Liver (tissue), 9 donors: ENCODE results near the gene LRRC53. TPM values are rescaled to one million over a fixed set of nuclear protein-coding genes. Genes with fewer than 3 reads are reported as not detected.

Experiments used
- DNase-seq: peaks from one replicate; pipeline ENCODE4 v3.0.0-alpha.2; 2017; ENCODE audit warnings: low spot score
- H3K27ac ChIP-seq, 2 donors: one replicate each; pipeline ENCODE4 v1.7.0; 2013; ENCODE audit warnings: inconsistent platforms in 2 of 2, low read length in 2 of 2, control low read depth in 1 of 2, low read depth in 1 of 2, mild to moderate bottlenecking in 1 of 2
- H3K27me3 ChIP-seq, 4 donors: one replicate each; pipeline versions ENCODE4 v1.6.1 to v1.7.0; 2013; ENCODE audit warnings: low read length in 3 of 4, inconsistent platforms in 1 of 4, mild to moderate bottlenecking in 1 of 4, moderate library complexity in 1 of 4; ENCODE audit not compliant: control insufficient read depth in 4 of 4, insufficient read depth in 4 of 4
- H3K36me3 ChIP-seq, 4 donors: one replicate each; pipeline versions ENCODE4 v1.6.1 to v1.7.0; 2013; ENCODE audit warnings: low read length in 3 of 4, mild to moderate bottlenecking in 3 of 4, low read depth in 1 of 4, moderate library complexity in 1 of 4; ENCODE audit not compliant: control insufficient read depth in 4 of 4, insufficient read depth in 3 of 4
- H3K4me1 ChIP-seq, 4 donors: one replicate each; pipeline versions ENCODE4 v1.6.1 to v1.7.0; 2013; ENCODE audit warnings: low read length in 3 of 4, mild to moderate bottlenecking in 3 of 4, moderate library complexity in 1 of 4; ENCODE audit not compliant: control insufficient read depth in 4 of 4, insufficient read depth in 4 of 4
- H3K4me3 ChIP-seq, 3 donors: one replicate each; pipeline versions ENCODE4 v1.6.1 to v1.7.0; 2013; ENCODE audit warnings: low read length in 3 of 3, control low read depth in 1 of 3, low read depth in 1 of 3, mild to moderate bottlenecking in 1 of 3
- H3K9ac ChIP-seq, 2 donors: one replicate each; pipeline ENCODE4 v1.7.0; 2013; ENCODE audit warnings: low read length in 2 of 2, mild to moderate bottlenecking in 2 of 2, moderate library complexity in 2 of 2, control low read depth in 1 of 2, low read depth in 1 of 2
- H3K9me3 ChIP-seq, 4 donors: one replicate each; pipeline versions ENCODE4 v1.6.1 to v1.7.0; 2013; ENCODE audit warnings: low read length in 3 of 4; ENCODE audit not compliant: control insufficient read depth in 4 of 4
- ATF3 ChIP-seq: IDR thresholded peaks from 2 replicates; pipeline ENCODE4 v1.6.1; 2016; ENCODE audit warnings: antibody characterized with exemption
- CTCF ChIP-seq: fragments of 150-350 bp; IDR thresholded peaks from 2 replicates; pipeline ENCODE4 v1.5.1; 2017; ENCODE audit warnings: improper control_type of control experiment, low read depth, low read length; ENCODE audit not compliant: missing input control
- GABPA ChIP-seq, 2 donors: IDR thresholded peaks in 1 of 2; conservative IDR thresholded peaks in 1 of 2; 2 replicates each; pipeline ENCODE4 v1.6.1; 2016; ENCODE audit warnings: antibody characterized with exemption in 2 of 2, mild to moderate bottlenecking in 1 of 2, moderate library complexity in 1 of 2
- HNF4A ChIP-seq, 2 donors: conservative IDR thresholded peaks; 2 replicates each; pipeline ENCODE4 v1.6.1; 2016; ENCODE audit warnings: antibody characterized with exemption in 2 of 2, mild to moderate bottlenecking in 2 of 2
- HNF4G ChIP-seq: IDR thresholded peaks from 2 replicates; pipeline ENCODE4 v1.6.1; 2016; ENCODE audit warnings: antibody characterized with exemption
- JUND ChIP-seq, 2 donors: IDR thresholded peaks; 2 replicates each; pipeline ENCODE4 v1.6.1; 2016; ENCODE audit warnings: antibody characterized with exemption in 2 of 2
- MAX ChIP-seq: IDR thresholded peaks from 2 replicates; pipeline ENCODE4 v1.6.1; 2016; ENCODE audit warnings: antibody characterized with exemption
- NR2F2 ChIP-seq: IDR thresholded peaks from 2 replicates; pipeline ENCODE4 v1.6.1; 2016; ENCODE audit warnings: antibody characterized with exemption
- RAD21 ChIP-seq, 2 donors: IDR thresholded peaks; 2 replicates each; pipeline ENCODE4 v1.6.1; 2016; ENCODE audit warnings: antibody characterized with exemption in 2 of 2, mild to moderate bottlenecking in 2 of 2
- REST ChIP-seq: IDR thresholded peaks from 2 replicates; pipeline ENCODE4 v1.6.1; 2016; ENCODE audit warnings: antibody characterized with exemption, mild to moderate bottlenecking
- SP1 ChIP-seq: IDR thresholded peaks from 2 replicates; pipeline ENCODE4 v1.6.1; 2018; ENCODE audit warnings: antibody characterized with exemption, mild to moderate bottlenecking
- ZBTB33 ChIP-seq: IDR thresholded peaks from 2 replicates; pipeline ENCODE4 v1.6.1; 2016; ENCODE audit warnings: antibody characterized with exemption
- WGBS: extraction: QIAGEN DNeasy Blood & Tissue Kit; methylation state at CpG from one replicate; pipeline ENCODE4 v1.1.7; 2013; 5-methylcytosine and 5-hydroxymethylcytosine counted together
- polyA plus RNA-seq, 2 donors: library from polyadenylated mRNA; stranded (reverse) in 1 of 2; unstranded in 1 of 2; fragments of 200-250 nt in 1 of 2; fragments of >200 nt in 1 of 2; fragmentation: Nextera tagmentation in 1 of 2; extraction: Ambion mirVana in 1 of 2; gene quantifications; one replicate each; pipeline versions ENCODE4 v1.2.1 to v1.2.3, GENCODE V29; 2013 to 2015
- total RNA-seq, 2 donors: library from RNA; depleted of rRNA; stranded (reverse); fragments of >200 nt; gene quantifications; one replicate each; pipeline ENCODE4 v1.2.3, GENCODE V29; 2014
- donor health status: healthy.
- donor health status: healthy.
- donor health status: healthy.
- donor health status: healthy.
- donor health status: healthy.

Gene LRRC53
- total and polyA plus RNA-seq, 4 donors = not detected

- TF ChIP-seq RAD21 (IDR thresholded peaks at IDR 0.05) = peak; percentile 78 to 82
- no peak for TF ChIP-seq SP1
- TF ChIP-seq CTCF = peak; percentile 59
- H3K4me3 ChIP-seq = no peak overlapping the region
- no peaks in the 10 kb centered on the region for H3K4me1 ChIP-seq
- H3K9ac ChIP-seq = no peak overlapping the region
- WGBS = 11% methylated on average over 2 of the region's 2 CpGs
- no peaks in the 10 kb centered on the region for H3K9me3 ChIP-seq
- H3K36me3 ChIP-seq = no peaks in the 10 kb centered on the region
- DNase-seq = no peak
- no peak overlapping the region for H3K27ac ChIP-seq
- H3K27me3 ChIP-seq = no peaks in the 10 kb centered on the region
Observed at GRCh38 chr1:74468982-74469603, 43.3 kb downstream of the LRRC53 start.

- H3K27me3 ChIP-seq = no peaks in the 10 kb centered on the region
- TF ChIP-seq NR2F2 = no peak
- no peak for TF ChIP-seq HNF4G
- no peak overlapping the region for H3K4me3 ChIP-seq
- H3K27ac ChIP-seq = no peak overlapping the region
- no peaks in the 10 kb centered on the region for H3K36me3 ChIP-seq
- H3K9me3 ChIP-seq = no peaks in the 10 kb centered on the region
- no peaks in the 10 kb centered on the region for H3K4me1 ChIP-seq
- no peak overlapping the region for H3K9ac ChIP-seq
- WGBS = 73% methylated on average over 3 of the region's 3 CpGs
- DNase-seq = no peak
Observed at GRCh38 chr1:74467786-74468377, 44.5 kb downstream of the LRRC53 start.

GRCh38 chr1:74465193-74465681 lies 47.2 kb downstream of the LRRC53 start:
- Histone ChIP-seq H3K4me1 (no peaks in the 10 kb centered on the region), H3K9me3 (no peaks in the 10 kb centered on the region), H3K36me3 (no peaks in the 10 kb centered on the region), H3K4me3 (no peak overlapping the region), H3K9ac (no peak overlapping the region), H3K27me3 (no peaks in the 10 kb centered on the region), H3K27ac (no peak overlapping the region)
- TF ChIP-seq ATF3 = no peak
- TF ChIP-seq JUND (IDR thresholded peaks at IDR 0.05) = no peak
- no peak for TF ChIP-seq MAX
- WGBS = 95% methylated on average over 24 of the region's 24 CpGs
- no peak for DNase-seq

GRCh38 chr1:74464037-74464436 lies 48.4 kb downstream of the LRRC53 start:
- TF ChIP-seq HNF4A (conservative IDR thresholded peaks at IDR 0.05) (no peak), REST (no peak), GABPA (IDR thresholded peaks at IDR 0.05 in 1 of 2, conservative IDR thresholded peaks at IDR 0.05 in 1 of 2) (no peak), ZBTB33 (no peak), SP1 (no peak)
- Histone ChIP-seq H3K4me3 (no peak overlapping the region), H3K9ac (no peak overlapping the region), H3K9me3 (no peaks in the 10 kb centered on the region), H3K36me3 (no peaks in the 10 kb centered on the region), H3K27ac (no peak overlapping the region), H3K4me1 (no peaks in the 10 kb centered on the region), H3K27me3 (peaks cover 0 to under 1% (median 0%) of the 10 kb centered on the region in 4 donors)
- no peak for DNase-seq
- 78% methylated on average over 6 of the region's 6 CpGs for WGBS
